ENCODE results near the gene WASHC2A. TPM values are rescaled to one million over a fixed set of nuclear protein-coding genes. Genes with fewer than 3 reads are reported as not detected.

The WASHC2A gene
- total RNA-seq, 1 experiment from 2014 or later, result 28.2 TPM

Other genes with a start within 250 kb of the WASHC2A start
- 18.4 and 18.8 TPM in 2 replicates for gene PARG, start 125.9 kb upstream of the WASHC2A start, total RNA-seq (2014; rRNA removed; shearing (Covaris generic))
- gene TIMM23B, start 125.9 kb upstream of the WASHC2A start, total RNA-seq (2014; rRNA removed; shearing (Covaris generic)), result 8.6 and 10.6 TPM in 2 replicates
- 3.2 and 3.4 TPM in 2 replicates for gene AGAP6, start 79.5 kb upstream of the WASHC2A start, total RNA-seq (2014; rRNA removed; shearing (Covaris generic))
- 0.37 and 1.1 TPM in 2 replicates for gene ASAH2, start 183.6 kb downstream of the WASHC2A start, total RNA-seq (2014; rRNA removed; shearing (Covaris generic))

Measured in SK-MEL-5 (cell line).